GM21526 (cell line): ENCODE results near the gene GABRG3.
"Not testable (repeated sequence)": the region's sequence is repeated elsewhere in the genome, so short reads cannot be mapped to it uniquely, and the experiment has no call there.

Source experiments
- ATAC-seq: cut with Tn5 transposase; IDR thresholded peaks from one replicate; pipeline ENCODE4 v1.9.1; 2021; ENCODE audit warnings: moderate library complexity; ENCODE audit not compliant: unreplicated experiment, low FRiP score

Gene GABRG3

DNA sequence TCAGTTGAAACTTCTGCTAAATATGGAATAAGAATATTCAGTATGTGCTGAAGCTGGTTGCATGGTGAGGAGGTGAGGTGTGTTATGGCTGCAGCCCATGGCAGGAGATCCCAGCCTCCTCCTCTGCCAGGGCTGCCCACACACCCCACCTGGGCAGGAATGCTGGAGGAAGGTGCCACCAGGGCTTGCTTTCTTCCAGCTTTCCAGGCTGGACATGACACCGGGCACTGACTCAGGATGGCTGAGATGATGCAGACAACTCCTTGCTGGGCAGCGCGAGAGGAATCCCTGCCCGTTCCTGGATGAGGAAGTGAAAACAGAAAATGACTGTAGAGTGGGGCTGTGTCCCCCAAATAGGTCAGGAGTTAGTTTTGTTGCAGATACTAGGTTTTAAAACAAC lies 14.1 kb downstream of the GABRG3 start:
- ATAC-seq = no peak

DNA sequence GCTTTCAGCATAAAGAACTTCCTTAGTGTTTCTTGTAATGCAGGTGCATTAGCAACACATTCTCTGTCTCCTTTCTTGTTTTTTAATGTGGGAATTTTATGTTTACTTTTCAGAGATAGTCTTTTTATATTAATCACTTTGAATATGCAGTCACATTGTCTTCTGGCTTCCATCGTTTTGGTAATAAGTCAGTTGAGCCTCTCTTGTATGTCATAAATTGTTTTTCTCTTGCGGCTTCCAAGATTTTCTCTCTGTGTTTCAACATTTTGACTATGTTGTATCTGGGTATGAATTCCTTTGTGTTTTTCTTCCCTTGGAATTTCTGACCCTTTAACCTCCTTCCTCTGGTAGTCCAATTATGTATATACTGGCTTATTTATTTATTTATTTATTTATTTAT lies 25.3 kb downstream of the GABRG3 start:
- no peak for ATAC-seq

DNA sequence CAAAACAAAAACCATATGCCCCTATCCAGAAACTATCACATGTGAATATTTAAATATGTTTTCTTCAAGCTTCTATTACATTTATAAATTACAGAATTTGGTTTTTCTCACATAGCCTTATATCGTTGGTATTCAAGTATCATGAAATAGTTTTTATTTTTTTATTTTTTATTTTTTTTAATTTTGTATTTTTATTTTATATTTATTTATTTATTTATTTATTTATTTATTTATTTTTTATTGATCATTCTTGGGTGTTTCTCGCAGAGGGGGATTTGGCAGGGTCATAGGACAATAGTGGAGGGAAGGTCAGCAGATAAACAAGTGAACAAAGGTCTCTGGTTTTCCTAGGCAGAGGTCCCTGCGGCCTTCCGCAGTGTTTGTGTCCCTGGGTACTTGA lies 32.0 kb downstream of the GABRG3 start:
- not testable (repeated sequence) for ATAC-seq

DNA sequence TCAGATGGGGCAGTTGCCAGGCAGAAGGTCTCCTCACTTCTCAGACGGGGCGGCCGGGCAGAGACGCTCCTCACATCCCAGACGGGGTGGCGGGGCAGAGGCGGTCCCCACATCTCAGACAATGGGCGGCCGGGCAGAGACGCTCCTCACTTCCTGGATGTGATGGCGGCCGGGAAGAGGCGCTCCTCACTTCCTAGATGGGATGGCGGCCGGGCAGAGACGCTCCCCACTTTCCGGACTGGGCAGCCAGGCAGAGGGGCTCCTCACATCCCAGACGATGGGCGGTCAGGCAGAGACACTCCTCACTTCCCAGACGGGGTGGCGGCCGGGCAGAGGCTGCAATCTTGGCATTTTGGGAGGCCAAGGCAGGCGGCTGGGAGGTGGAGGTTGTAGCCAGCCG lies 33.2 kb downstream of the GABRG3 start:
- not testable (repeated sequence) for ATAC-seq

DNA sequence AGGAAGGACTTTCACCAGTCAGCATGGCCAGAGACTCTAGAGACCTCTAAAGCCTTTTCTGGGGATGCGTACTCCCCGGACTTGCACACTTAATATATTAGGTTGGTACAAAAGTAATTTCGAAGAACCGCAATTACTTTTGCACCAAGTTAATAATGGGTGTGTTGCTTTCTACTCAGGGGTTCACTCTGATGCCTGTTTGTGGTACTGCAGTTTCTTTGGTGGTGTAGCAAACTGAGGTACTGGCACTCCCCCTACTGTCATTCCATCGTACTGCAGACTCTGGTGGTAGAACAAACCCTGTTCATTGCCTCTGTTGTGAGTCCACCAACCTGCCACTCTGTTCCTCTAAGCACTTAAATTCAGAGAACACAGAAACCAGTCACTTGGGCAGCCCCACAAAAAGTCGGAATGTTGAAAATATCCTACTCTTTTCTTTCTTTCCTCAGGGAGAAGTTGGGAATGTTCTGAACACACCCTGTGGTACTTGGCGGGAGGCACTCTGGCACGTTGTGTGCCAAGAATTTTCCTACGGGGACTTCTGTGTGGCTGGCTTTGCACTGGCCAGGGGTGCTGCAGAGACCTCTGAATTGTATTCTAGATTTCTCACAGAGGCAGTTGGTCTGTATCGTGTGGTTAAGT lies 46.3 kb downstream of the GABRG3 start:
- no peak for ATAC-seq

DNA sequence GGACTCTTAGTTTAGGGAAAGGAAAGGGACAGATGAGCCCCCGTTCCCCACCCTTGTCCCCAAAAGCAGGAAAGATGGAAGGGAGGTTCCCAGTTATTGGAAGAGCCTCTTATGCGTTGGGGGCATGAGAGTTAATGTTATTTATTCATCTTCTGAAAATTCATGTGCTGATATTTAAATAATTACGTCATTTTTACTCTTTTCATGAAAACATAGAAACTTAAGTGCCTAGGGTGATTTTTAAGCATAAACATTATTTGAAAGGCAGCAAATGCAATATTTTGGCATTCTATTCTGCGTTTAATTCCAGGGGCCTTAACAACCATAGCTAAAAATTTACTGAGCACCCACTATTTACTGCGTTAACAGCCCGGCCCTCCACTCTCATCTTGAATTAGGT lies 48.7 kb downstream of the GABRG3 start:
- ATAC-seq = no peak

DNA sequence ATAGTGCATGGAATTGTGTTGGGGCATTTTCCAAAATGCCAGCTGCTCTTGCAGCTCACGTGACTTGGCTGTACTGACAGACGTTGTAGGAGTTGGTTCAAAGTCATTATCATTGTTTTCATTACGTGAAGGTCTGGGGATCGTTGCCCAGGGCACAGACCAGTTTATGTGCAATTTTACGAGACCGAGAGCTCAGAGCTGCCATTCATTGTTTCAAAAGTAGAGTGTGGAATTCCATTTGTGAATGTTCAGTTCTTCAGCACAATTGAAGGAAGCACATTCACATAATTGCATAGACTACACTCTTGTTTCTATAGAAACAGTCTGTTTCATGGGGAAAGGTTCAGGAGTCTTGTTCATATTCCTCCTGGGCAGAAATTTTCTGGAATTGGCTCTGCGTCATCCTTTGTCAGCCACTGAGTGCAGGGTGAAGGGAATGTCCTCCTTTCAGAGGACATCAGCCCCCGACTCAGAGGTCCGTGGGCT lies 54.5 kb downstream of the GABRG3 start:
- ATAC-seq = no peak

DNA sequence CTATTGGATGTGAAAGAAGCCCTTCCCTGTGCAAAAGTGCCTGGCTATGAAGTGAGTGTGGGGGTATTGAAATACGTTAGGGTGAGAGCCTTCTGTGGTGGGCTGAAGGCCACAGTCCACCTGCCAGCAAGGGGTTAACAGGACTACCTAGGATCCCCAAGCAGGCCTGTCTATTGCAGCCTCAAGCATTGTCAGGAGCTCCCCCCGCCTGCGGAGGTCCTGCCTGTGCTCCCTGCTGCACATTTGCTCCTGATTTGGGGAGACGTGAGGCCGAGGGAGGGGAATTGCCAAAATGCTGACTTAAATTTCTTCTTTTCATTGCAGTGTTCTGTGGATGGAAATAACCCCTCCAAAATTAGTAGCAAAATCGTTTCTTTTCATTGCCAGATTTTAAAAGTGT lies 56.2 kb downstream of the GABRG3 start:
- no peak for ATAC-seq

DNA sequence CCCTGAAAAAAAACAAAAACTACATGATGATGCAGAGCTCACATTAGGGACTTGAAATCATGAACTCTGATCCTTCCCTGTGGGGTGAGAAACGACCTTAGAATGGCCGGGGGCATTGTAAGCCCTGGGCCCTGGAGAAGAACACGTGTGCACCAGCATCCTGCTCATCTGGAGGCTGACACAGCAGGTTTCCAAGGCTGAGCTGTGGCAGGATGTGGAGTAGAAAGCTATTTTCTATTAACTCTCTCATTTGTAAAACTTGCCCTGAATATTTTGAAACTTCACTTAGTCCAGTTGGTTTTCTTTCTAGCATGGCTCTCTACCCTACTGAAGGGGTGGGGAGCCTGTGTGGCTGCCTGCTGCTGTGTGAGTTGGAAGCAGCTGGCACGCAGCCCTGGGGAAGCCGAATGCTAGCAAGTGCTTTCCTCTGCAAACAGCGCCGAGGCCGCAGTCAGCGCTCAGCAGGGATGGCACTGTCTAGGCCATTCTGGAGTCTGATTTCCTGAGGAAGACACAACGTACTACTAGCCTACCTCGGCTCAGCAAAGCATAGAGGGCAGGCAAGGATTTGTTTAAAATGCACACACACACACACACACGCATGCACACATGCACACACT lies 58.0 kb downstream of the GABRG3 start:
- no peak for ATAC-seq

DNA sequence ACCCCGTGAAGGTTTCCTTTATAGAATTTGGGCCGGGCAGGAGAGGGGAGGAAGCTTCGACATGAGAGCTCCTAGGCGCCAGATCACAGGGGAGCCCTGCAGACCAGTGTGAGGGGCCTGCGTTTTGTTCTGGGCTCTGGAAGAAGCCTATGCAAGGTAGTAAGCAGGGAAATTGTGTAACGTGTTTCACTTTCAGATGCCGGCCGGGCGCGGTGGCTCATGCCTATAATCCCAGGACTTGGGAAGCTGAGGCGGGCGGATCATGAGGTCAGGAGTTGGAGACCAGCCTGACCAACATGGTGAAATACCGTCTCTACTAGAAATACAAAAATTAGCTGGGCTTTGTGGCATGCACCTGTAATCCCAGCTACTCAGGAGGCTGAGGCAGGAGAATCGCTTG lies 65.2 kb downstream of the GABRG3 start:
- no peak for ATAC-seq

DNA sequence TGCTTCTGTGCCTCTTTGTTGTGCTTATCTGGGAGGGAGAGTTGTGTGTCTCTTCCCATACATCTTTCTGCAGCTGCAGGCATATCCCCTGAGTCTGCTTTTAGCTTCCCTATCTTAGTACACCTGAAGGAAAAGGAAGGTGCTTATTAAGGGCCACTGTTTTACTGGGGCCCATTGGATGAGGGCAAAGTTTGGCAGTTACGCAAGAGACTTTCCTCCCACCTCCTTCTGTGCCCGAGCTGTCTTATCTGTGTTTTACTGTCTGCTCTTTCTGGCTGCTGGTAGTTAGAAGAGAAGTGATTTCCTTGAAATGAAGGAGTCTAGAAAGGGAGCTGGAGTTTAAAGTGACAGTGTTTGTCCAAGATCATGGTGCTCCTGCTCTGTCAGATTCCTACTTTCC lies 66.5 kb downstream of the GABRG3 start:
- no peak for ATAC-seq

DNA sequence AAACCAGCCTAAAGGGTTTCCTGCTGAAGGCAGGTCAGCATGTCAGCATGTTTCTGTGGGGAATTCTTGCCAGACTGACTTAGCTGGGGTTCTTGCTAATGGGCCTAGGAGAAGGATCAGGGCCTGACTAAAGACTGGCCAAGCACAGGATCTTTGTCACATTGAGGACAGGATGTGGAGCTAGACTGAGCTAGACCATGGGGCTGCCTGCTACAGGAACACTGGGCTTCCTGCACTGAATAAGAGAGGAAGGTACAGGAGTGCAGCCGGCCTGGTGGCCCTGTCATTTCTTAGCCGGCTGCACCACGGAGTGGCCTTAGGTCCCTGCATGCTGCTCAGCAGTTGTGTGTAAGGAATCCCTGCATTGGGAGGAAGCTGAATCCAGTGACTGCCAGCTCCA lies 68.2 kb downstream of the GABRG3 start:
- ATAC-seq = no peak

DNA sequence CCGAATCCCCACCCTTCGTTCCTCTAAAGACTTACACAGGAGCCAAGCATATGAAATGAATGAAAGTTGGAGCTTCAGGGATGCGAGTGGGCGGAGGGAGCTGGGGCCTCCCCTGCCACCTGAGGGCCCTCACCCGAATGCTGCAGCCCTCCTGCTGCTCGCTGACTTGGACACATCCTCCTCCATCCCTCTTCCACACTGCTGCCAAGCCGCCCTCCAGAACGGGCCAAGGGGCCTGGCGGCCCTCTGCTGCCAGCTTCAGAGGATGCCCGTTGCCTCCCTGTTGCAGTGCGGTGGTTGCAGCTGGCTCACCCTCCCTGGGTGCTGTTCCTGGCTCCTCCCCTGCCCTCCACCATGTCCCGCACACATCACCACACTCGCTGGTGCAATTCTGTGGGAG lies 71.2 kb downstream of the GABRG3 start:
- no peak for ATAC-seq

DNA sequence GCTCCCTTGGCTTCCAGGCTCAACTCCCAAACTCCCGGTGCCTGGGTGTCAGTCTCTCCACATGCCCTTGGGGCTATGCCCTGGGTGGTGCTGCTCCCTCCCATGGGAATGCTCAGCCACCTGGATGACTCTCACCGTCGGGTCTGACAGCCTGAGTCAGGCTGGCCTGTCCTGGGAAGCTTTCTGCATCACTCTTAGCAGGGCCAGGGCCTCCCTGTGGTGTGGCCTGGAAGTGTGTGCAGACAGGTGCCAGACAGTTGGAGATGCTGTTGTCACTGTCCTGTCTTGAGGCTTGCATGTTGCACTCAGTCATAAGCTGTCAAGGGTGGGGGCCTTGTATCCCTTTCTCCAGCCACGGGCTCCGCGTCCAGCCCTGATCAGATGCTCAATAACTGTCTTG lies 71.7 kb downstream of the GABRG3 start:
- ATAC-seq = no peak

DNA sequence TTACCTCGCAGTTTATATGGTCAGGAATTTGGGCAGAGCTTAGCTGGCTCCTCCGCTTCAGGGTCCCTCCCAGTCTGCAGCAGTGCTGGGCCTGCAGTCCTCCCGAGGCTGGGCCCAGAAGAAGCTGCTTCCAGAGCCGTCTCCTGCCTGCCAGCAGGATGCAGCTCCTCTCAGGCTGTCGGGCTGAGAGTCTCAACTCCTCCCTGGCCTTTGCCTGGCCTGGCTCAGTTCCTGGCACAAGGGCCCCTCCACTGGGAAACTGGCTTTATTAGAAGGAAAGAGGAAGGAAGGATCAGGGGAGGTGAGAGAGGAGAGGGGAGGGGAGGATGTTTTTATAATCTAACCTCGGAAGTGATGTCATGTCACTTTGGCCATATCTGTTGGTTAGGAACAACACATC lies 72.8 kb downstream of the GABRG3 start:
- no peak for ATAC-seq

DNA sequence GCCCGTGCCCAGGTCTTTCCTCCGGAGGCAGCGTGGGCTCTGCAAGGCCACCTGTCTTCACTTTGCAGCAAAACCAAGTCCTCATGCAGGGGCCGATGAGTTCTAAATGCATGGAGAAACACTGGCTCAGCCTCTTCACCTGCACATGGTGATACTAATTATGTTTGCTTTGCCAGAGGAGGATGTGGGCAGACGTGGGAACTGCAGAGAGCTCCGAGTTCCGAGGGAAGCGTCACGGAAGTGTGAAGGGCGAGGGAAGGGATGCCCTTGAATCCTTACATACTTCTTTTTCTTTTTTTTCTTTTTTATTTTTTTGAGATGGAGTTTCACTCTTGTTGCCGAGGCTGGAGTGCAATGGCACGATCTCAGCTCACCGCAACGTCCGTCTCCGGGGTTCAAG lies 74.8 kb downstream of the GABRG3 start:
- no peak for ATAC-seq

DNA sequence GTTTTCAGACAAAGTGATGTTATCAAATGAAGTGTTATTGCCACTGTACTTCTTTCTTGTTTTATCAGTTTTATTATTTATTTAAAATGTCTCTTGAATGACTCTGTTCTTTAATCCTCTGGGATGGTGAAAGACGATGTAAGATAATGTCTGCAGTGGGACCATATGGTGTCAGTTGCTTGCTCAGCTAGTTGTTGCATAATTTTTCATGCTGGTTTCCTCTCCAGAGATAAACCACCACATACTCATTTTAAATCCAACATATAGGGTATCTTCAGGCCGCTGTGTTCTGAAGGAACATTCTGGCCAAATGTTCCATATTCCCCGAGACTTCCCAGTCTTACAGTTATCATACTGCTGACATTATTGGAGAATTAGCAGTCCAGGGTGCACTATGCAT lies 75.9 kb downstream of the GABRG3 start:
- no peak for ATAC-seq

DNA sequence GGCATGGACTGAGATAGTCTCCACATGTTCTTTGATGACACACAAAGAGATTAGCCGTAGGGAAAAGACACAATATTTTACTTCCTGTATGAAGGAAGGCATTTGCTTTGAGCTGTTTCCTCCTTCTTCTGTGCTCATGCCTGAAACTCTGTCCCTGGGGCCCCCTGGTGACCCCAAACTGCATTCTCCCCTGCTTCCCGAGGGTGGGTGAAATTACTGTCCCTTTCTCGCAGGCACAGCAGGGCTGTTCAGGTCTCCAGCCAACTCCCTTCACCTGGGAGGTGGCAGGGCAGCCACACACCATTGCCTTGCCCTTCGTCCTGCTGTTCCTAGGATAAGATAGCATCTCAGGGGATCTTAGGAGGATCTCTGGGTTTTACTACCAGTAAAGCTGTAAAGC lies 79.2 kb downstream of the GABRG3 start:
- no peak for ATAC-seq

DNA sequence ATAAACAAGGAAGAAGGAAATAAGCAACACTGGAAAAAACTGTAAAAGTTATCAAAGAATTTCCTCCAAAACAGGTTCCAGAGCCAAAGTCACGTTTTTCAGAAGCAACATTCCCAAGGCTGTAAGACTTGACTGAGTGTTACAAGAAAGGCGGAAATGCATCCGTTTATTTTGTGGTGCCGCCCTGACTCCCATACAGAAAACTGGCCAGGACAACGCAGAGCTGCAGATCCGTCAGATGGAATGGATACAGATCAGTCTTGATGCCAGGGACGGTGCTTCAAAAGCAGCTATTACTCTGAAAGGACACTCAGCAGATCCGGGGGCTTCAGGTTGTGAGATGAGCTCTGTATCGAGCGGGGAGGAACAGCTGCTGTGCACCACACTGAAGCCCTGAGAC lies 83.4 kb downstream of the GABRG3 start:
- ATAC-seq = no peak

DNA sequence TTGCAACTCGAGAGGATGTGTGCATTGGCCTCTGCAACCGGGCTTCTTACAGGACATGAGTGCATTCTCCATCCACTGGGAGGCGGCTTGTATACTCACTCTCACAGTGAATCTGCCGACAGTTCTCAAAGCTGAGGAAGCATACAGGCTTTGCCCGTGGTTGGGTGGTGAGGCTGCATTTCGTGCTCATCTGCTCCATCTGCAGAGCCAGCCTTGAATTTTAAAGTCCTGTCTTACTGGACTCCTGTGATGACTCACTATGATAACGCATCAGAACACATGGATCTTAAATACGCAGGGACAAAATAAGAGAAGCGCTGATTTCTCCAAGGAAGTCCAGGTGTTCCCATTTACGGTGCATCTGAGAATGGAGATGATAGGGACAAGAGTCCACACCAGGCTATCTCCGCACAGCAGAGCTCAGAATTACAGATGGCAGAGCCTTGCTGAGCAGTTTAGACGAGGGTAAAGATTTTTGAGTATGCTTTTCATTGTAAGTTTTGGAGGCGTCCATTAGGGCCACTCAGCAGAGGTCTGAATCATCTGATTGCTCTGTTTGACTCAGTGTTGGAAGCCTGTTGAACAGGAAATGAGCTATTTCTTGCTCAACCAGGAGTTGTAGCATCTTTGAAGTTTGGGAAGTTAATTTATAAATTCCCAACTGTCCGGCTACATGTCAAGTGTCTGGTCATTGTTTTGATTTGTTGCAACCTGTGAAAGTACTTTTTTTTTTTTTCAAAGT lies 87.1 kb downstream of the GABRG3 start:
- ATAC-seq = no peak

DNA sequence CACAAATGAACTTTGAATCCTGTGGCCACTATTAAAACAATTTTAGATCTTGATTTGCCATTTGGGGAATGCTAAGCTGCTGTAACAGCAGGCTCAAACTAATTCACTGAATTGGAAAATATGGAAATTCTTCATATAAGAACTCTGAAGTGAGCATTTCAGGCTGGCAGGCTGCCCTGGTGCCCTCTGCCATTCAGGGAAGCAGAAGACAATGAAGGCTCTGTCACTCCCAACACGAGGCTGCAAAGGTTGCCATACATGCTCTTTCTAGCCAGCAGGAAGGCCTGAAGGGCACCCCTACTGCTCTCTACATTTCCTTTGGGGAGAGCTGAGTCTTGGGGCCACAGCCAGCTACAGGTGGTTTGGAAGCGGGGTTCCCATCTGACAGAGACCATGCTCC lies 88.0 kb downstream of the GABRG3 start:
- no peak for ATAC-seq

DNA sequence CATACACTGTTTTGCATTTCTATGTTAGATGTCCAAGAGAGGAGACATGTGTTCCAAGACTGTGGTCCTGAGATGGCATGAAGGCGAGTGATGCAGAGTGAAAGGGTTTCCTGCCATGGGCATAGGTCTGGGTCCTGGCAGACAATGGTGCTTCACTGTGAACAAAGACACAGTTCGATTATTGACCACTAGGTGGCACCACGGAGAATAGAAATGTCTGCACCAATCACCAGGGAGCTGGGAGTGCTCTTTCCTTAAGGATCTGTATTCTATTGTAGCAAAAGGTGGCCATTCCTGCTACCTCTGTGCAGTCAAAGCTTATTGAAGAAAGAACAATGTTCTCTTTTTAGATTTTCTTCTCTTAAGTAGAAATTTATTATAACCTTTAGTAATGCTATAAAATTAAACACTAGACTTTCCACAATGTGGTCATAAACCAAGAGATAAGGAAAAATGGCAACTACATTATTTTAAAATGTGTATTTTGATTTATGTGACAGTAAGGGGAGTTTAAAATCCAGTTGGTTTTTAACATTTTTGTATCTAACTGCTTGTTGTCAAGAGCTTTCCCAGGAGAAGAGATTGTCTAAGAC lies 88.7 kb downstream of the GABRG3 start:
- ATAC-seq = no peak
